ENCODE data around the gene SP100. TPM values are rescaled to one million over a fixed set of nuclear protein-coding genes. Genes with fewer than 3 reads are reported as not detected.

Gene SP100
- total and polyA plus RNA-seq, 2 of the 8 experiments (the other 6 are each of a cell fraction or from before 2014, with no cell fraction given), result 0.06 to 1.1 TPM

- no peaks in the 10 kb centered on the region for H3K79me1 ChIP-seq (ENCODE audit: low read depth, low read length)
- TF ChIP-seq CREB1 (IDR thresholded peaks at IDR 0.05) (no peak), ATF2 (IDR thresholded peaks at IDR 0.05; ENCODE audit: low read length) (no peak), USF2 (IDR thresholded peaks at IDR 0.05; ENCODE audit: low read length) (no peak), CEBPB (IDR thresholded peaks at IDR 0.05; ENCODE audit: low read depth, low read length) (no peak), CHD2 (IDR thresholded peaks at IDR 0.05; ENCODE audit: low read length) (no peak), RFX5 (IDR thresholded peaks at IDR 0.05; ENCODE audit: borderline replicate concordance, low read depth, low read length) (no peak), NRF1 (IDR thresholded peaks at IDR 0.05; ENCODE audit: low read depth, low read length) (no peak), SIN3A (conservative IDR thresholded peaks at IDR 0.05 in 1 of 2, IDR thresholded peaks at IDR 0.05 in 1 of 2; ENCODE audit: low read depth in 1 of 2, low read length in 2 of 2) (no peak), CTBP2 (IDR thresholded peaks at IDR 0.05; ENCODE audit: borderline replicate concordance, insufficient read depth, insufficient read length, low read length) (no peak)
Measured at GRCh38 chr2:230564805-230565779, 149.1 kb downstream of the SP100 start.

More at GRCh38 chr2:230564805-230565779, 149.1 kb downstream of the SP100 start:
- ChIA-PET POLR2A (ENCODE audit: partially characterized antibody) (no interaction called here), CTCF (ENCODE audit: partially characterized antibody) (interaction anchor here (1.0 kb wide), 1 partner anchor 19 kb away, joined by 3 read pairs; no protein-coding TSS in a partner anchor)
- Histone ChIP-seq H3K14ac (ENCODE audit: insufficient read length) (no peak overlapping the region), H3K18ac (ENCODE audit: extremely low read depth, low read length) (no peak overlapping the region), H3K23ac (ENCODE audit: insufficient read length) (no peak overlapping the region), H3K9ac (replicated peaks in 1 of 4; ENCODE audit: extremely low read depth in 1 of 4, low read depth in 3 of 4, low read length in 3 of 4) (no peak overlapping the region), H3K4ac (replicated peaks; ENCODE audit: insufficient read length, low read depth, low read length) (no peak overlapping the region), H3K9me3 (ENCODE audit: insufficient read depth in 2 of 2, low read depth in 1 of 2, low read length in 1 of 2) (peaks cover 0 to 4% of the 10 kb centered on the region in 2 experiments; a peak in 1 of 4 replicates), H3K27me3 (replicated peaks in 1 of 4; ENCODE audit: control insufficient read depth in 3 of 4, extremely low read depth in 1 of 4, insufficient read depth in 3 of 4, low read length in 3 of 4) (no peaks in the 10 kb centered on the region), H2AK5ac (ENCODE audit: low read depth, low read length) (no peak overlapping the region), H3K27ac (ENCODE audit: low read depth, low read length) (no peak overlapping the region), H2BK120ac (replicated peaks; ENCODE audit: low read depth, low read length) (no peak overlapping the region), H2BK12ac (ENCODE audit: low read depth, low read length) (no peak overlapping the region), H3K79me2 (ENCODE audit: control insufficient read depth in 1 of 2, insufficient read depth in 2 of 2, low read length in 2 of 2) (no peaks in the 10 kb centered on the region), H3K4me2 (ENCODE audit: insufficient read depth in 1 of 2, low read depth in 2 of 2, low read length in 2 of 2) (no peak overlapping the region), H4K91ac (replicated peaks; ENCODE audit: insufficient read length, low read length) (no peak overlapping the region), H2AFZ (ENCODE audit: low read length) (peak overlapping the region; percentile 76; the same call in 1 of the 2 replicates), H3K56ac (replicated peaks; ENCODE audit: insufficient read length, low read depth, low read length) (no peak overlapping the region), H2BK20ac (ENCODE audit: low read length) (no peak overlapping the region), H2BK15ac (ENCODE audit: low read length) (no peak overlapping the region), H3K36me3 (ENCODE audit: control insufficient read depth in 2 of 4, insufficient read depth in 4 of 4, low read length in 3 of 4) (no peaks in the 10 kb centered on the region), H3K23me2 (ENCODE audit: low read depth, low read length) (no peaks in the 10 kb centered on the region), H3K4me3 (ENCODE audit: extremely low read depth in 1 of 4, insufficient read depth in 2 of 4, low read depth in 3 of 4, low read length in 4 of 4) (no peak overlapping the region), H4K20me1 (replicated peaks in 1 of 2; ENCODE audit: control insufficient read depth in 1 of 2, insufficient read depth in 2 of 2, low read length in 2 of 2) (no peaks in the 10 kb centered on the region), H2BK5ac (ENCODE audit: low read depth, low read length) (no peak overlapping the region), H4K5ac (ENCODE audit: insufficient read length, low read depth, low read length) (no peak overlapping the region), H3K4me1 (replicated peaks in 1 of 4; ENCODE audit: control insufficient read depth in 3 of 4, insufficient read depth in 4 of 4, low read length in 3 of 4) (no peaks in the 10 kb centered on the region), H4K8ac (ENCODE audit: extremely low read depth, insufficient read depth, low read length) (no peak overlapping the region)
- 76% methylated on average over 11 of the region's 11 CpGs; no CpG with 5 or more reads in 1 of the 2 experiments for WGBS, 2 experiments (ENCODE audit: extremely low coverage in 1 of 2, insufficient coverage in 1 of 2, insufficient read length in 1 of 2, insufficient replicate concordance in 2 of 2, low coverage in 1 of 2, low lambda C conversion rate in 2 of 2, missing lambda C conversion rate in 1 of 2)
- no peak for DNase-seq (ENCODE audit: low read depth in 1 of 2, low spot score in 2 of 2)
- FAIRE-seq, result no peak
